ENCODE measurements around the gene GMPR2. TPM values are rescaled to one million over a fixed set of nuclear protein-coding genes. Genes with fewer than 3 reads are reported as not detected.

Gene GMPR2
- total RNA-seq, 4 donors from 2014 or later, result 36.3 to 69.0 (median 47.0) TPM

GRCh38 chr14:24234095-24235005, 1.6 kb downstream of the GMPR2 start:
- no peak for TF ChIP-seq CTCF (IDR thresholded peaks at IDR 0.05)
- no peak for DNase-seq (ENCODE audit: low spot score)
- ATAC-seq (ENCODE audit: low FRiP score), result no peak

- TF ChIP-seq CTCF (IDR thresholded peaks at IDR 0.05), result no peak
- no peak for ATAC-seq (ENCODE audit: low FRiP score)
Observed at GRCh38 chr14:24235804-24236688, 3.3 kb downstream of the GMPR2 start.

GRCh38 chr14:24236689-24237462, 4.1 kb downstream of the GMPR2 start:
- DNase-seq (ENCODE audit: low spot score), result no peak
- TF ChIP-seq CTCF (IDR thresholded peaks at IDR 0.05), result no peak
- ATAC-seq (ENCODE audit: low FRiP score), result no peak

More at GRCh38 chr14:24235804-24236688, 3.3 kb downstream of the GMPR2 start:
- DNase-seq (ENCODE audit: low spot score), result no peak

- ATAC-seq (ENCODE audit: low FRiP score) (no peak), DNase-seq (ENCODE audit: low spot score) (no peak)
- no peak for TF ChIP-seq CTCF (IDR thresholded peaks at IDR 0.05)
Observed at GRCh38 chr14:24237463-24237955, 4.8 kb downstream of the GMPR2 start.

GRCh38 chr14:24238123-24238522, 5.4 kb downstream of the GMPR2 start:
- TF ChIP-seq CTCF (IDR thresholded peaks at IDR 0.05), result no peak
- no peak for ATAC-seq (ENCODE audit: low FRiP score)
- DNase-seq (ENCODE audit: low spot score), result no peak

- ATAC-seq (ENCODE audit: low FRiP score) (no peak), DNase-seq (ENCODE audit: low spot score) (no peak)
- no peak for TF ChIP-seq CTCF (IDR thresholded peaks at IDR 0.05)
Observed at GRCh38 chr14:24238527-24239037, 5.9 kb downstream of the GMPR2 start.

Data from omental fat pad (tissue), 4 donors.